ENCODE measurements around the gene ARPC5.

ARPC5 gene

DNA sequence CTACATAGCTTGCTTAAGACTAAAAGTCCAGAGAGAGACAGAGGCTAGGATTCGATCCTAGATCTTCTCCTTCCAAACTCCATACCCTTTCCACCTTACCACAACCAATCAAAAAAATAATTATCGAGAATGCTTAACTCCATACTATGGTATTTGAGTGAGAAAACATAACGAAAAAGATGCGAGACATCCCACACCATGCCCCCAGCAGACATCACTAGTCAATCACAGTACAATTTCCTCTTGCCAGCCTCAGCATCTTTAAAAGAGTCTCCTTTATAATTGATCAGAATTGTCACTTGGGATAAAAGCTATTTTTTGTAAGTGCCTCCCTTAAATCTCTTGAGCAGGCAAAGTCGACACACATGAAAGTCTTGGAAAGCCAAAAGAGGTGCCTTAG is 46.2 kb downstream of the ARPC5 start:
- no peak overlapping the region for H3K4me3 ChIP-seq (ENCODE audit: low read depth, low read length)

DNA sequence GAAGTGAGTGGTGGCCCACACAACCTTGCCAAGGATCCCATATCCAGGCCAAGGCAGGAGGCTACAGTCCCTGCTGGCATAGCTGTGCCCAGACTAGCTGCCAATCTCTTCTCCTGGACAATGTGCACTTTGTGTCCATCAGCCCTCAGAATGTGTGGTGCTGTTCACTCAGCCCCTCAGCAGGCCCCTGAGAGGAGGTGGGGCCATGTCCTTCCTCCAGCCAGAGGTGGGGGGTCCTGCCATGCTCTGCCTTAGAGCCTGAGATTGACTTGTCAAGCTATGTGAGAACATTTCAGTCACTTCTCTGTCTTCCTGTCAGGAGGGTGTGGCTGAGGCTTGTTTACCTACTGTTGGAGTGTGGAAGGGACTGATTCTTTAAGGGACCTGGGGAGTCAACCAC is 46.8 kb downstream of the ARPC5 start:
- no peak overlapping the region for H3K4me3 ChIP-seq (ENCODE audit: low read depth, low read length)

DNA sequence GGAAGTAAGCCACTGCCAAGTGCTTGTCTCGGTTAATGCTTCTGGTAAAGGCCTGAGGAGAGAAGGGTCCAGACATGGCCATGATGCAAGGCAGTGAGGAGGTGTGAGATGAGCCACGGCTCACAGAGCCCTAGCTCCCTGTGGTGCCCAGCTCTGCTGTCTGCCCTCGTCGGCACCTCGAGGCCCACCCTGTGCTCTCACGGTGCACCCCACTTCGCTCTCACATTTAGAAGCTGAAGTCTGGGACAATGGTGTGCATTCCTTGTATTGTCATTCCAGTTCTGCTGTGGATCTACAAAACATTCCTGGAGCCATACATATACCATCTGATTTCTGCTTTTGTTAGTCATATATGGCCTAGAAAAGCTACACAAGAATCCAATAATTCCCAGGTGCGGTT is 48.7 kb downstream of the ARPC5 start:
- H3K4me3 ChIP-seq (ENCODE audit: low read depth, low read length): no peak overlapping the region

DNA sequence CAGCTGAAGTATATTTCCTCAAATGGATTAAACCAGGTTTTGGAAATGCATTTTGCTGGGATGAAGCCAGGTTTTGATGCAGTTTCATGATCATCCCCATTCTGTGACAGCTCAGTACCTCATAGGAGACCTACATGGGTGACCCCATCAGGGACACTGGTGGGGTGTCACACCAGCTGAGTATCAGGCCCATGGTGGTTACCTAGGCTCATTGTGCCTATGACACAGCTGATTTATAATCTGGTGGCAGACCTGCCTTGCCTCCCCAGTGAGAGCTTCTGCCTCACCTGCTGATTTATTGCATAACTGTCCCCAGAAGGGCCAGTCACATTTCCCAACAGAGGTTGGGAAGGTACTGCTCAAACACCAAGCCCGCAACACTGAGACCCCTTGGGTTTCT is 49.1 kb downstream of the ARPC5 start:
- H3K4me3 ChIP-seq (ENCODE audit: low read depth, low read length): no peak overlapping the region

DNA sequence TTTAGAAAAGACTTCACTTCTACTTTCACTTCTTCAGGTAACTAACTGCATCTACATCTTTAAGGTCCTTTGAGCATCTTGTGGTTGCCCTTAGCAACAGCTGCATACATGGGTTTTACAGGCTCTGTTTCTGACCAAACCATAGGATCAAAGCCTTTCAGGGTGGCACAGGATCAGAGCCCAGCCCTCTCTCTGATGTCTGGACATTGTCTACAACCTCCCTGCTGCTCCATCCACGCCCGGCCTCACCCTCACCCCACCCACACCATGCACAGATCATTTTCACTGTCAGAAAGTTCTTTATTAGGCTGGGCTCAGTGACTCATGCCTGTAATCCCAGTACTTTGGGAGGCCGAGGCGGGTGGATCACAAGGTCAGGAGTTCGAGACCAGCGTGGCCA is 50.5 kb downstream of the ARPC5 start:
- H3K4me3 ChIP-seq (ENCODE audit: low read depth, low read length): no peak overlapping the region

DNA sequence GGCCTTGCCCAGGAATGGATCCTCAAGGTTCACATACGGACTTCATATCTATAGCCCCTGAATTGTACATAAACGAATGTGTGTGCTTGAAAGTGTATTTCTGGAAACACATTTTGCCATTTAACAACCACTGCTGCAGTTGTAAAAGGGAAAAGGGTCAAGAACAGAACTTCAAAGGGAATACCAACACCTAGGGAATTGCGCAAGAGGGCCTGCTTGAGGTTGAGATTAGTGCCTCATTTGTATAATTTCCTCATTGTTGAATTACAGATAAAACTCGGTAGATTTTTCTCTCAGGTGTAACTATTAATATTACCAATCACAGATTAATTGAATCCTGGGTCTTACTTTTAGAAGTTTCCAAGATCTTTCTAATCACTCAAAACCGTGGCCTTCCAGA is 51.4 kb downstream of the ARPC5 start:
- H3K4me3 ChIP-seq (ENCODE audit: low read depth, low read length): no peak overlapping the region

DNA sequence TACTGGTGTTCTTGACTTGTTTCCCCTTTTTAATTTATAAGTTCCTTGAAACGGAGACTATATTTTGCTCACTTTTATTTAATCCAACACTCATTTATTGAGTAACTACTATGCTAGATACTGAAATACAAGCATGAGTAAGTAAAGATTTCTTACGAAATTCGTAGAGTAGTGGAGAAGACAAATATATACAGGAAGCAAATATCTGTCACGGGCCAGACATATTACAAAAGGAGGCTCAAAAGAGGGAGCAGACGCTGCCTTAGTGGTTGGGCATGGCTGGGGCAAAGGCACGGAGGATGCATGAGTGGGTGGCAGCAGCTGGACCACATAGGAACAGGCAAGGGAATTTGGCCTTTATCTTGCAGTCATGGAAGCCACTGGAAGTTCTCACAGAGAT is 52.1 kb downstream of the ARPC5 start:
- no peak overlapping the region for H3K4me3 ChIP-seq (ENCODE audit: low read depth, low read length)

DNA sequence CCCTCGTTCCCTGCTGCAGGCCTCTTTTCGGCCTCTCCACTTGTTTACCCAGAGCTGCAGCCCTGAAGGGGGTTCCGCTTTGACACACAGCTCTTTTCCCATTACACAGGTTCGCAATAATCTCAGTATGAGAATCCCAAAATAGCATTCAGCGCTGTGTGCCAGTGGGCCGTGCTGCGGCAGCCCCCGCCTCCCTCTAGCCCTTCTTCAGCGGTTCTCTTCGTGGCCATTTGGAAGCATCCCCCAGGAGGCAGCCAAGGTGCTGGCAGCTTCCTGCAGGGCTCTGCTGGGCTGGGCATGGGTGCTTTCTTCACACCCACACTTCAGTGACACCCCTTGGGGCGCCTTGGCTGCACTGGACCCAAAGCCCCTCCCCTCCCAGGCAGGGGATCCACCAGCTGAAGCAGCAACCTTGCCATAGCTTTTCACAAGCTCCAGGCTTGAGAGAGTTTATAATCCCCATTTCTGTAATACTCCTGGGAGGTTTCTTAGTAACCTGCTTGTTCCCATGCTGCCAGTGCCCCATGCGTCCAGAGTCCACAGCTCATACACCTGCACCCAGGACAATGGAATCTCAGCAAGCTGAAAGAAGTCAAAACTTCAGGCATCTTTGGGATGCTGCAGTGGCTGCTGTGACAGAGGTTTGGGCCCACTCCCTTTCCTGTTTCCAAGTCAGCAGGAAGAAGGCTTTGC is 53.4 kb downstream of the ARPC5 start:
- H3K4me3 ChIP-seq (ENCODE audit: low read depth, low read length): no peak overlapping the region

DNA sequence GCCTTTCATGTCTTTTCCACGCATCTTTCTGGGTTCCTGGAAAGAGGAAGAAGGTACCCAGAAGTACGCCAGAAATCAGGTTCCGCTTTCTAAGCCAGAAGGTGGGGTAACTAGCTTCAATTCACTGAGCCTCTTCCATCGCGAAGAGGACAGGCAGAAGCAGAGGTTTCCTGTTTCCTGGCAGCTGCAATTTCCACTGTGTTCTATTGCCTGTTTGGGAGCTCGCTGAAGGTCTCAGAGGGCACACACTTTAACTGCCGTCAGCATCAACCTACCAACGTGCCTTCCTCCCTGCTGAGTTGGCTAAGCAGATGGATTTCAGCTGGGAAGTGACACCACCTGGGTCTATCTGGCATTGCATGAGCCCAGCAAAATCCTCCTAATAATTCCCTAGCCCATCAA is 55.3 kb downstream of the ARPC5 start:
- no peak overlapping the region for H3K4me3 ChIP-seq (ENCODE audit: low read depth, low read length)

DNA sequence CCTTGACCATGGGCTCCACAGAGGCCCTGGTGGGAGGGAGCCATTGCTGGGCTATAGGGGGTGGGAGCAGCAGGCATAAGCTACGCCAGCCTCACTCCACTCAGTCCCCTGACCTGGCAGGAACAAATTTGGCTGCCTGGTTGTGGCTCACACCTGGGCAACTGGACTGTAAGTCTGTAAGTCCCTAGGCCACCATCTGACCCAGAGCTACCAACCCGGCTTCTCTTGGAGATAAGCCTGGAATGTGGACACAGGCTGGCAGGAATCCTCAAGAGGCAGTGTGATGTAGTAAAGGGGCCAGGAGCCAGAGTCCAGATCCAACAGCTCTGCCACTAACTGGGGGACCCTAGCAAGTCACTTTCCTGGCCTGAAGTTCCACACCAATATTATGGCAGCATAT is 56.7 kb downstream of the ARPC5 start:
- no peak overlapping the region for H3K4me3 ChIP-seq (ENCODE audit: low read depth, low read length)

DNA sequence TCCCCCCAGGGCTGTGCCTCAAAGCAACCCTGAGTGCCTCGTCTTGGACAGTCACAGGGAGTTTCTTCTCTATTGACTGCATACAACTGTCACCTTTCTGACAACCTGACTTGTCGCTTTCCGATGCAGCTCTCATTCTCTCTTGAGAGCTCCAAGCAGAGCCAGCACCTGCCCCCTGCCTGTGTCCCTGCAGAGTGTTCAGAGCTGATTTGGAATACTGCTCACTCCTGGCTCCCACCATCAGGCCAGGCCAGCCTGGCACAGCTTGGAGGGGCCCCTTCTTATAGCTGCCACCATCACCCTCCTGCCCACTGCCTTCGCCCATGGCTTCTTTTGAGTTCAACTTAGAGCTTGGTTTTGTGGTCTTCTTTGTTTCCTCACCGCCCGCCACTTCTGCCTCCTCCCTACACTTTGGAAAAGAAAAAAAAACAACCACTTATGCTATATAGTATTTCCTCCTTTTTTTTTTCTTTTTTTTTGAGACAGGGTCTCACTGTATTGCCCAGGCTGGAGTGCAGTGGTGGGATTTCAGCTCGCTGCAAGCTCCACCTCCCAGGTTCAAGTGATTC is 57.6 kb downstream of the ARPC5 start:
- no peak overlapping the region for H3K4me3 ChIP-seq (ENCODE audit: low read depth, low read length)

DNA sequence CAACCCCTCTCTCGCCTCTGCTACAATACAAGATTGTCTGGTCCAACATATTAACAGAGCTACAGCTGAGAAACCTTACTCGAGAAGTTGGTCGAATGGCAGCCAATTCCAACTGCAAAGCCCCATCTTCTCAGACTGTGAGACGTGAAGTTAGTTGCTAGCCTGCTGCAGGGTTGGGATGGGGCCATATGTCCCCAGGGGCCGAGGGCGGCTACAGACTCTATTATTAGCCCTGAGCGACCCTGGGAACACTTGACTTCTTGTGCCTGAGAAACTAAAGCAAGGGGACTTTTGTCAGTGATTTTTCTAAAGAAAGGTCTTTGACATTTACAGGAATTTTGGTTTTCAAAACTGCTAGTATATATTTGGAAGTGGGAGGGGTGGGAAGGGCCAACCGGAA is 59.0 kb downstream of the ARPC5 start:
- H3K4me3 ChIP-seq (ENCODE audit: low read depth, low read length): no peak overlapping the region

DNA sequence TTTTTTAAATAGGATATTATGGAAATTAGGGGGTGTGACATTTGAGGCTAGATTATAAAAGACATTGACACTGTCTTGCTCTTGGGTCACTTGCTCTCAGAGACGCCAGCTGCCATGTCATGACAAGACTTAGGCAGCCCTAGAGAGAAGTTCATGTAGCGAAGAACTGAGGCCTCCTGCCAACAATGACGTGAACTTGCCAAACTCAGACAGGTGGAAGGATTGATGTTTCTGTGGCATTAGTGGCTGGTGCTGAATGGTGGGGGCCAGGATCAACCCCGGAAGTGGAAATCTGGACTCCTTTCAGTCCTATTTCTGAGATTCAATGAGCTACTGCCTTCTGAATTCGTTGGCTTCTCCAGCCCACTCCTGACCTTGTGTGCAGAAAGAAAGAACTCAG is 60.0 kb downstream of the ARPC5 start:
- H3K4me3 ChIP-seq (ENCODE audit: low read depth, low read length): no peak overlapping the region

DNA sequence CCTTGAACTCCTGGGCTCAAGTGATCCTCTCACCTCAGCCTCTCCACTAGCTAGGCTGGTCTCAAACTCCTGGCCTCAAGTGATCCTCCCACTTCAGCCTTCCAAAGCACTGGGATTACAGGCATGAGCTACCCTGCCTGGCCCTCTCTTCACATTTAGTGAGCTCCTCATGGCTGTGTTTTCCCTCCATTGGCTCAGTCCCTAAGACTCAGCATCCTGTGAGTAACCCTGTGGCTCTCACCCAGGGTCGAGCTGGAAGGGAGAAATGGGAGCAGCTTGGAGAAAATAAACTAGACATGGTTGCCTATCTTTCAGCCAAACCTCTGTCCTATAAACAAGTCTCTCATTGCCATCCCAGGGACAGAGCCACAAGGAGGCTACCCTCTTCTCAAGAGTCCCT is 62.9 kb downstream of the ARPC5 start:
- no peak overlapping the region for H3K4me3 ChIP-seq (ENCODE audit: low read depth, low read length)

DNA sequence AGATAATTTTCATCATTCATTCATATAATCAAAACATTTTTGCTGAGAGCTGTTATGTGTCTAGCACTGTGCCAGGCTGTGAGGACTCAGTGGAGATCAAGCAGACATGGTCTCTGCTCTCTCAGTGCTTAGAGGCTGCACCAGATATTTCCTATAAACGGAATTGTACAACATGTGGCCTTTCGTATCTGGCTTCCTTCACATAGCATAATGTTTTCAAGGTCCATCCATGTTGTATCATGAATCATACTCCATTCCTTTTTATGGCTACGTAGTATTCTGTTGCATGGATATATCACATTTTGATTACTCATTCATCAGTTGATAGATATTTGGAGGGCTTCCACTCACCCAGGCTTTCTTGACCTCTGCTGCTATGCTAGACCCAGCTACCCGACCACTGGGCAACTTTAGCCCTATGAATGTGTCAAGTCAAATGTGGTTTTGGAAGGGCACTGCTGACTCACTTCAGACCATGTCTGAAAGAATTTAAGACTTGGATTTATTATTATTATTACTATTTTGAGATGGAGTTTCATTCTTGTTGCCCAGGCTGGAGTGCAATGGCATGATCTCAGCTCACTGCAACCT is 63.8 kb downstream of the ARPC5 start:
- H3K4me3 ChIP-seq (ENCODE audit: low read depth, low read length): no peak overlapping the region
